ENCODE data around the gene JAZF1.

JAZF1 gene

GRCh38 chr7:28112012-28112411 lies 68.6 kb downstream of the JAZF1 start:
- TF ChIP-seq CTCF (IDR thresholded peaks at IDR 0.05) (no peak), ZFX (IDR thresholded peaks at IDR 0.05; ENCODE audit: borderline replicate concordance) (no peak)
- H3K27ac ChIP-seq: no peak overlapping the region

- no peak overlapping the region for H3K27ac ChIP-seq
- TF ChIP-seq ZFX (IDR thresholded peaks at IDR 0.05; ENCODE audit: borderline replicate concordance) (no peak), CTCF (IDR thresholded peaks at IDR 0.05) (no peak)
Observed at GRCh38 chr7:28110427-28111012, 70.1 kb downstream of the JAZF1 start.

- H3K27ac ChIP-seq: no peak overlapping the region
- no peak for TF ChIP-seq ZFX (IDR thresholded peaks at IDR 0.05; ENCODE audit: borderline replicate concordance)
- TF ChIP-seq CTCF (IDR thresholded peaks at IDR 0.05): no peak
Observed at GRCh38 chr7:28108747-28109146, 71.8 kb downstream of the JAZF1 start.

GRCh38 chr7:28107960-28108359 lies 72.6 kb downstream of the JAZF1 start:
- TF ChIP-seq ZFX (IDR thresholded peaks at IDR 0.05; ENCODE audit: borderline replicate concordance) (no peak), CTCF (IDR thresholded peaks at IDR 0.05) (no peak)
- no peak overlapping the region for H3K27ac ChIP-seq

GRCh38 chr7:28106321-28106829 lies 74.2 kb downstream of the JAZF1 start:
- no peak overlapping the region for H3K27ac ChIP-seq
- TF ChIP-seq ZFX (IDR thresholded peaks at IDR 0.05; ENCODE audit: borderline replicate concordance): no peak
- no peak for TF ChIP-seq CTCF (IDR thresholded peaks at IDR 0.05)

GRCh38 chr7:28105234-28105633 lies 75.4 kb downstream of the JAZF1 start:
- no peak overlapping the region for H3K27ac ChIP-seq
- TF ChIP-seq CTCF (IDR thresholded peaks at IDR 0.05): no peak
- TF ChIP-seq ZFX (IDR thresholded peaks at IDR 0.05; ENCODE audit: borderline replicate concordance): no peak

GRCh38 chr7:28104811-28105210 lies 75.8 kb downstream of the JAZF1 start:
- no peak overlapping the region for H3K27ac ChIP-seq
- no peak for TF ChIP-seq CTCF (IDR thresholded peaks at IDR 0.05)

All from 22Rv1 (cell line).